H1 (cell line): ENCODE results near the gene DLG1. TPM values are rescaled to one million over a fixed set of nuclear protein-coding genes. Genes with fewer than 3 reads are reported as not detected.

ENCODE experiments used
- CTCF ChIA-PET: fragments of 300-600 bp; sonication (Branson Sonifier 250); formaldehyde crosslinking; loops from one replicate; lab custom pipeline; 2021; ENCODE audit not compliant: partially characterized antibody; lab: Charles Lee
- POLR2A ChIA-PET: fragments of 300-600 bp; sonication (Branson Sonifier 250); formaldehyde crosslinking; loops from one replicate; lab custom pipeline; 2021; ENCODE audit warnings: inconsistent platforms; ENCODE audit not compliant: partially characterized antibody; lab: Charles Lee
- DNase-seq, 2 experiments: peaks; one replicate each; pipeline versions ENCODE4 v3.0.0 to v3.0.0-alpha.2; 2010 to 2022; ENCODE audit warnings: low spot score in 2 of 2, low read depth in 1 of 2, mixed read lengths in 1 of 2
- FAIRE-seq: peaks from 2 replicates; lab custom pipeline; 2011; peaks lifted over from hg19 to GRCh38; lab: Jason Lieb, UNC
- H2AFZ ChIP-seq: 2 replicates; pipeline ENCODE4 v1.8.1; 2012; ENCODE audit warnings: low read length, inconsistent platforms
- H2AK5ac ChIP-seq: 2 replicates; pipeline ENCODE4 v1.6.1; 2013; ENCODE audit warnings: low read depth, low read length
- H2BK120ac ChIP-seq: replicated peaks from 2 replicates; pipeline ENCODE3; 2013; ENCODE audit warnings: low read depth, low read length, inconsistent platforms
- H2BK12ac ChIP-seq: 2 replicates; pipeline ENCODE4 v1.6.1; 2013; ENCODE audit warnings: low read depth, low read length
- H2BK15ac ChIP-seq: 2 replicates; pipeline ENCODE4 v1.6.1; 2013; ENCODE audit warnings: low read length
- H2BK20ac ChIP-seq: 2 replicates; pipeline ENCODE4 v1.6.1; 2013; ENCODE audit warnings: low read length
- H2BK5ac ChIP-seq: 2 replicates; pipeline ENCODE4 v1.6.1; 2013; ENCODE audit warnings: low read depth, low read length
- H3K14ac ChIP-seq: 2 replicates; pipeline ENCODE4 v1.6.1; 2013; ENCODE audit warnings: inconsistent platforms; ENCODE audit not compliant: insufficient read length
- H3K18ac ChIP-seq: 2 replicates; pipeline ENCODE4 v1.6.1; 2013; ENCODE audit warnings: low read length; ENCODE audit errors: extremely low read depth
- H3K23ac ChIP-seq: 2 replicates; pipeline ENCODE4 v1.6.1; 2013; ENCODE audit warnings: inconsistent platforms; ENCODE audit not compliant: insufficient read length
- H3K23me2 ChIP-seq: 2 replicates; pipeline ENCODE4 v1.6.1; 2013; ENCODE audit warnings: low read depth, low read length
- H3K27ac ChIP-seq: 2 replicates; pipeline ENCODE4 v1.6.1; 2011; ENCODE audit warnings: low read depth, low read length, inconsistent platforms
- H3K27me3 ChIP-seq, 4 experiments: replicated peaks in 1 of 4; 1 replicate in 1 of 4; 2 replicates in 3 of 4; pipeline versions ENCODE4 v1.6.1 to v1.8.1; 2011 to 2013; ENCODE audit warnings: low read length in 3 of 4, mild to moderate bottlenecking in 3 of 4, inconsistent platforms in 2 of 4, mixed read lengths in 2 of 4, moderate library complexity in 1 of 4; ENCODE audit not compliant: control insufficient read depth in 3 of 4, insufficient read depth in 3 of 4; ENCODE audit errors: extremely low read depth in 1 of 4
- H3K36me3 ChIP-seq, 4 experiments: 2 replicates each; pipeline versions ENCODE4 v1.6.1 to v1.8.1; 2011 to 2013; ENCODE audit warnings: mild to moderate bottlenecking in 4 of 4, low read length in 3 of 4, moderate library complexity in 2 of 4, control low read depth in 1 of 4, inconsistent platforms in 1 of 4; ENCODE audit not compliant: insufficient read depth in 4 of 4, control insufficient read depth in 2 of 4
- H3K4ac ChIP-seq: replicated peaks from 2 replicates; pipeline ENCODE3; 2013; ENCODE audit warnings: low read length, low read depth, mixed read lengths, inconsistent platforms; ENCODE audit not compliant: insufficient read length
- H3K4me1 ChIP-seq, 4 experiments: replicated peaks in 1 of 4; 1 replicate in 1 of 4; 2 replicates in 3 of 4; pipeline versions ENCODE4 v1.6.1 to v1.8.1; 2011 to 2013; ENCODE audit warnings: low read length in 3 of 4, inconsistent platforms in 2 of 4, mixed read lengths in 1 of 4; ENCODE audit not compliant: insufficient read depth in 4 of 4, control insufficient read depth in 3 of 4
- H3K4me2 ChIP-seq, 2 experiments: 2 replicates each; pipeline versions ENCODE4 v1.6.1 to v1.8.1; 2011 to 2013; ENCODE audit warnings: low read depth in 2 of 2, low read length in 2 of 2, control low read depth in 1 of 2, inconsistent platforms in 1 of 2, mild to moderate bottlenecking in 1 of 2; ENCODE audit not compliant: insufficient read depth in 1 of 2
- H3K4me3 ChIP-seq, 4 experiments: fragments of 200-600, 300-600 bp in 1 of 4; sonication (generic), shearing (Covaris generic), sonication (Bioruptor Twin) in 1 of 4; 2 replicates each; pipeline versions ENCODE4 v1.5.1 to v1.8.1; 2011 to 2016; ENCODE audit warnings: low read length in 4 of 4, low read depth in 3 of 4, control low read depth in 2 of 4, inconsistent platforms in 2 of 4, mild to moderate bottlenecking in 2 of 4, mixed read lengths in 1 of 4, moderate library complexity in 1 of 4; ENCODE audit not compliant: insufficient read depth in 2 of 4; ENCODE audit errors: extremely low read depth in 1 of 4
- H3K56ac ChIP-seq: replicated peaks from 2 replicates; pipeline ENCODE3; 2013; ENCODE audit warnings: low read depth, mild to moderate bottlenecking, mixed read lengths, low read length, inconsistent platforms; ENCODE audit not compliant: insufficient read length
- H3K79me1 ChIP-seq: 2 replicates; pipeline ENCODE4 v1.6.1; 2013; ENCODE audit warnings: low read depth, low read length, control low read depth
- H3K79me2 ChIP-seq, 2 experiments: 2 replicates each; pipeline versions ENCODE4 v1.6.1 to v1.8.1; 2012 to 2013; ENCODE audit warnings: low read length in 2 of 2, mild to moderate bottlenecking in 2 of 2, inconsistent platforms in 1 of 2; ENCODE audit not compliant: insufficient read depth in 2 of 2, control insufficient read depth in 1 of 2
- H3K9ac ChIP-seq, 4 experiments: replicated peaks in 1 of 4; 1 replicate in 1 of 4; 2 replicates in 3 of 4; pipeline versions ENCODE4 v1.6.1 to v1.8.1; 2011 to 2013; ENCODE audit warnings: low read depth in 3 of 4, low read length in 3 of 4, control low read depth in 2 of 4, mild to moderate bottlenecking in 2 of 4, moderate library complexity in 2 of 4, inconsistent platforms in 1 of 4; ENCODE audit errors: extremely low read depth in 1 of 4
- H3K9me3 ChIP-seq, 2 experiments: 2 replicates each; pipeline versions ENCODE4 v1.6.1 to v1.8.1; 2012 to 2013; ENCODE audit warnings: mild to moderate bottlenecking in 2 of 2, moderate library complexity in 2 of 2, control low read depth in 1 of 2, inconsistent platforms in 1 of 2, low read depth in 1 of 2, low read length in 1 of 2, mixed read lengths in 1 of 2; ENCODE audit not compliant: insufficient read depth in 2 of 2
- H4K20me1 ChIP-seq, 2 experiments: replicated peaks in 1 of 2; 2 replicates each; pipeline versions ENCODE3 to v1.8.1; 2011 to 2013; ENCODE audit warnings: inconsistent platforms in 2 of 2, low read length in 2 of 2, mild to moderate bottlenecking in 1 of 2; ENCODE audit not compliant: insufficient read depth in 2 of 2, control insufficient read depth in 1 of 2
- H4K5ac ChIP-seq: 2 replicates; pipeline ENCODE4 v1.6.1; 2013; ENCODE audit warnings: low read length, low read depth, mixed read lengths, inconsistent platforms; ENCODE audit not compliant: insufficient read length
- H4K8ac ChIP-seq: 2 replicates; pipeline ENCODE4 v1.8.0; 2013; ENCODE audit warnings: mild to moderate bottlenecking, moderate library complexity, low read length, inconsistent platforms; ENCODE audit not compliant: insufficient read depth; ENCODE audit errors: extremely low read depth
- H4K91ac ChIP-seq: replicated peaks from 2 replicates; pipeline ENCODE3; 2013; ENCODE audit warnings: low read length, mixed read lengths, inconsistent platforms; ENCODE audit not compliant: insufficient read length
- ASH2L ChIP-seq: fragments of 200-600, 300-600 bp; sonication (generic); IDR thresholded peaks from one replicate; pipeline ENCODE4 v1.7.1; 2017; ENCODE audit warnings: low read length
- BACH1 ChIP-seq: IDR thresholded peaks from 2 replicates; pipeline ENCODE4 v1.6.1; 2012; ENCODE audit warnings: low read length, improper control_type of control experiment
- BRCA1 ChIP-seq: IDR thresholded peaks from 2 replicates; pipeline ENCODE4 v1.6.1; 2012; ENCODE audit warnings: low read depth, low read length, improper control_type of control experiment
- CBX5 ChIP-seq: fragments of 300-800, 300-1000 bp; sonication (generic); IDR thresholded peaks from 2 replicates; pipeline ENCODE4 v1.7.1; 2016; ENCODE audit warnings: antibody characterized with exemption, low read length, low read depth
- CBX8 ChIP-seq: fragments of 300-800, 300-1000 bp; sonication (generic); IDR thresholded peaks from 2 replicates; pipeline ENCODE4 v1.7.1; 2016; ENCODE audit warnings: low read depth, low read length, borderline replicate concordance
- HDAC2 ChIP-seq, 2 experiments: fragments of 300-600 bp in 1 of 2; sonication (generic) in 1 of 2; IDR thresholded peaks; 2 replicates each; pipeline ENCODE4 v1.6.1; 2011 to 2012; ENCODE audit warnings: low read depth in 2 of 2, low read length in 2 of 2, mild to moderate bottlenecking in 2 of 2, moderate library complexity in 2 of 2, borderline replicate concordance in 1 of 2, inconsistent platforms in 1 of 2
- WGBS, 2 experiments: shearing (Covaris generic) in 1 of 2; methylation state at CpG; one replicate each; pipeline versions ENCODE4 v1.1.6 to v1.1.7; 2013 to 2015; ENCODE audit warnings: low lambda C conversion rate in 2 of 2, mixed read lengths in 2 of 2, inconsistent platforms in 1 of 2, low coverage in 1 of 2, missing lambda C conversion rate in 1 of 2; ENCODE audit not compliant: insufficient replicate concordance in 2 of 2, insufficient coverage in 1 of 2, insufficient read length in 1 of 2; ENCODE audit errors: extremely low coverage in 1 of 2, missing lambda C conversion rate in 1 of 2; 5-methylcytosine and 5-hydroxymethylcytosine counted together
- polyA plus RNA-seq, 7 experiments: library from polyadenylated mRNA; depleted of rRNA in 3 of 7; stranded (reverse) in 5 of 7; unstranded in 2 of 7; fragments of >200 nt in 5 of 7; fragments of 200-250 nt in 2 of 7; gene quantifications; 1 replicate in 5 of 7; 2 replicates in 1 of 7; 4 replicates in 1 of 7; pipeline versions ENCODE4 v1.2.1 to v1.2.3, GENCODE V29; 2011 to 2013; ENCODE audit warnings: missing spikeins in 2 of 7, mixed read lengths in 2 of 7
- total RNA-seq: library from RNA; stranded (reverse); fragmentation: NEBNext Ultra II Directional; extraction: Animal tissue kit (Norgen Biotek cat#: 25700); gene quantifications from 2 replicates; pipeline ENCODE4 v1.2.1, GENCODE V29; 2021
- TF ChIP-seq, protein P1 (sequence below): IDR thresholded peaks from 2 replicates; pipeline ENCODE4 v1.6.1; 2011; ENCODE audit warnings: low read depth, mild to moderate bottlenecking, low read length; ENCODE audit not compliant: insufficient read depth
- TF ChIP-seq, protein P2 (sequence below): IDR thresholded peaks from 2 replicates; pipeline ENCODE4 v1.6.1; 2012; ENCODE audit warnings: low read length, inconsistent platforms

Gene DLG1
- total and polyA plus RNA-seq, 2 of the 8 experiments (the other 6 are each of a cell fraction or from before 2014, with no cell fraction given): 13.4 to 78.8 TPM

DNA sequence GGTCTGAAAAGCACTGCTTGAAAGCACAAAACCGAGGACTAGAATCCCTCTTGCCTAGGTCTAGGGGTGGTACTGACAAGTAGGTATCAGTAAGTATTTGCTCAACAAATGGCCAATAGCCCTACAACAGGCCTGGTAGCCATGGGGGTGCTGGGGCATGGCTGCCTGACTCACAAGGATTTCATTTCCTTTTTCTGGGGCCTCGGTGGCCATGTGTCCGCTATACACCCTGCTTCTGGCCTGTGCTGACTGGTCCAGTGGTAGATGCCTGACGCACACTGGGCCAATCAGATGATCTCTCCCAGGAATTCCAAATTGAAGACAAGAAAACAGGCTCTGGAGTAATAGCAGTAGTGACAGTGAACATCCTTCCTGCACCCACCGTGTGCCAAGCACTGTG, 298.2 kb downstream of the DLG1 start:
- no peak overlapping the region for H2BK20ac ChIP-seq
- no peak overlapping the region for H4K8ac ChIP-seq
- no peak overlapping the region for H3K4me2 ChIP-seq
- FAIRE-seq: no peak
- H3K23ac ChIP-seq: no peak overlapping the region
- no peak overlapping the region for H2AFZ ChIP-seq
- 90% methylated on average over 5 of the region's 5 CpGs; no CpG with 5 or more reads in 1 of the 2 experiments for WGBS, 2 experiments
- no peak overlapping the region for H3K27ac ChIP-seq
- H4K20me1 ChIP-seq: peaks cover 0 to under 1% of the 10 kb centered on the region in 2 experiments
- H2BK15ac ChIP-seq: no peak overlapping the region
- H4K5ac ChIP-seq: no peak overlapping the region
- no peak overlapping the region for H2BK12ac ChIP-seq
- peaks cover 3 to 7% (median 6%) of the 10 kb centered on the region in 4 experiments for H3K4me1 ChIP-seq
- H3K4ac ChIP-seq: no peak overlapping the region
- H3K36me3 ChIP-seq: no peaks in the 10 kb centered on the region
- no peaks in the 10 kb centered on the region for H3K79me2 ChIP-seq
- POLR2A ChIA-PET: no interaction called here
- no peak overlapping the region for H3K14ac ChIP-seq
- no peak overlapping the region for H2AK5ac ChIP-seq
- H3K23me2 ChIP-seq: peaks cover 6% of the 10 kb centered on the region
- no peak for TF ChIP-seq HDAC2 (IDR thresholded peaks at IDR 0.05; ENCODE audit: borderline replicate concordance in 1 of 2, low read depth in 2 of 2, low read length in 2 of 2)
- TF ChIP-seq, protein P1, sequence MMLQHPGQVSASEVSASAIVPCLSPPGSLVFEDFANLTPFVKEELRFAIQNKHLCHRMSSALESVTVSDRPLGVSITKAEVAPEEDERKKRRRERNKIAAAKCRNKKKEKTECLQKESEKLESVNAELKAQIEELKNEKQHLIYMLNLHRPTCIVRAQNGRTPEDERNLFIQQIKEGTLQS: no peak
- TF ChIP-seq BRCA1: no peak
- no peak for TF ChIP-seq BACH1
- TF ChIP-seq CBX5: no peak
- TF ChIP-seq CBX8: no peak
- no peak for TF ChIP-seq ASH2L
- TF ChIP-seq, protein P2, sequence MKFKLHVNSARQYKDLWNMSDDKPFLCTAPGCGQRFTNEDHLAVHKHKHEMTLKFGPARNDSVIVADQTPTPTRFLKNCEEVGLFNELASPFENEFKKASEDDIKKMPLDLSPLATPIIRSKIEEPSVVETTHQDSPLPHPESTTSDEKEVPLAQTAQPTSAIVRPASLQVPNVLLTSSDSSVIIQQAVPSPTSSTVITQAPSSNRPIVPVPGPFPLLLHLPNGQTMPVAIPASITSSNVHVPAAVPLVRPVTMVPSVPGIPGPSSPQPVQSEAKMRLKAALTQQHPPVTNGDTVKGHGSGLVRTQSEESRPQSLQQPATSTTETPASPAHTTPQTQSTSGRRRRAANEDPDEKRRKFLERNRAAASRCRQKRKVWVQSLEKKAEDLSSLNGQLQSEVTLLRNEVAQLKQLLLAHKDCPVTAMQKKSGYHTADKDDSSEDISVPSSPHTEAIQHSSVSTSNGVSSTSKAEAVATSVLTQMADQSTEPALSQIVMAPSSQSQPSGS: no peak
- H2BK120ac ChIP-seq: no peak overlapping the region
- H3K79me1 ChIP-seq: no peaks in the 10 kb centered on the region
- DNase-seq: no peak
- H4K91ac ChIP-seq: no peak overlapping the region
- no peak overlapping the region for H2BK5ac ChIP-seq
- peaks cover 0 to 17% (median 16%) of the 10 kb centered on the region in 4 experiments; a peak in 6 of 7 replicates for H3K27me3 ChIP-seq
- H3K9ac ChIP-seq: no peak overlapping the region
- no peak overlapping the region for H3K4me3 ChIP-seq
- H3K9me3 ChIP-seq: no peaks in the 10 kb centered on the region
- CTCF ChIA-PET: interaction anchor here (0.7 to 19.7 kb wide), 5 partner anchors 8 to 30 kb away, joined by 3 to 245 read pairs (median 9); partner anchors contain the start of gene MELTF
- no peak overlapping the region for H3K18ac ChIP-seq
- no peak overlapping the region for H3K56ac ChIP-seq
